T-cell (primary cell): ENCODE data around the gene SLC9A9. TPM values are rescaled to one million over a fixed set of nuclear protein-coding genes. Genes with fewer than 3 reads are reported as not detected.

Source experiments
- ATAC-seq, 4 experiments: fragments of 200-7000 bp in 3 of 4; fragments of 150-1000 bp in 1 of 4; cut with Tn5 transposase; replicated peaks in 1 of 4; 1 replicate in 3 of 4; 2 replicates in 1 of 4; pipeline ENCODE4 v1.10.0; 2021; ENCODE audit warnings: moderate library complexity in 3 of 4, mild to moderate bottlenecking in 2 of 4, moderate number of reproducible peaks in 1 of 4
- CTCF ChIA-PET, 2 donors: fragments of 300-600 bp; sonication (Branson Sonifier 250); formaldehyde crosslinking; loops; one replicate each; lab custom pipeline; 2022; ENCODE audit warnings: antibody characterized with exemption in 2 of 2; lab: Charles Lee
- POLR2A ChIA-PET, 2 donors: fragments of 300-600 bp; sonication (Branson Sonifier 250); formaldehyde crosslinking; loops; one replicate each; lab custom pipeline; 2022; ENCODE audit warnings: antibody characterized with exemption in 2 of 2; lab: Charles Lee
- DNase-seq, 35 experiments: peaks; one replicate each; pipeline versions ENCODE4 v3.0.0 to v3.0.0-alpha.2; 2013 to 2023
- H3K27ac ChIP-seq: one replicate; pipeline ENCODE4 v1.5.1; 2013; ENCODE audit warnings: low read length
- H3K27me3 ChIP-seq, 2 experiments: replicated peaks in 1 of 2; 1 replicate in 1 of 2; 2 replicates in 1 of 2; pipeline versions ENCODE4 v1.6.1 to v1.7.0; 2013; ENCODE audit warnings: low read length in 1 of 2, mixed read lengths in 1 of 2; ENCODE audit not compliant: control insufficient read depth in 2 of 2, insufficient read depth in 2 of 2; ENCODE audit errors: extremely low read depth in 1 of 2
- H3K36me3 ChIP-seq, 2 donors: 1 replicate in 1 of 2; 2 replicates in 1 of 2; pipeline versions ENCODE4 v1.6.1 to v1.7.0; 2013; ENCODE audit warnings: low read length in 1 of 2; ENCODE audit not compliant: control insufficient read depth in 2 of 2, insufficient read depth in 1 of 2; ENCODE audit errors: extremely low read depth in 1 of 2
- H3K4me1 ChIP-seq, 2 experiments: 1 replicate in 1 of 2; 2 replicates in 1 of 2; pipeline versions ENCODE4 v1.6.1 to v1.7.0; 2013; ENCODE audit warnings: low read length in 2 of 2, mixed read lengths in 1 of 2; ENCODE audit not compliant: insufficient read depth in 2 of 2, control insufficient read depth in 1 of 2; ENCODE audit errors: extremely low read depth in 1 of 2
- H3K4me3 ChIP-seq, 2 donors: 1 replicate in 1 of 2; 2 replicates in 1 of 2; pipeline versions ENCODE4 v1.5.1 to v1.7.0; 2013; ENCODE audit warnings: mild to moderate bottlenecking in 2 of 2, low read length in 1 of 2, moderate library complexity in 1 of 2; ENCODE audit not compliant: control insufficient read depth in 1 of 2; ENCODE audit errors: extremely low read depth in 1 of 2
- H3K9me3 ChIP-seq: 2 replicates; pipeline ENCODE4 v1.7.0; 2013
- H3K27ac Mint-ChIP-seq, 2 donors: one replicate each; pipeline ENCODE4 v1.8.0; 2020 to 2021; ENCODE audit warnings: mild to moderate bottlenecking in 2 of 2, mixed read lengths in 2 of 2
- H3K27me3 Mint-ChIP-seq, 2 donors: one replicate each; pipeline ENCODE4 v1.8.0; 2021 to 2022; ENCODE audit warnings: mixed read lengths in 2 of 2
- H3K36me3 Mint-ChIP-seq: one replicate; pipeline ENCODE4 v1.8.0; 2021; ENCODE audit warnings: mixed read lengths
- H3K4me1 Mint-ChIP-seq, 3 donors: one replicate each; pipeline ENCODE4 v1.8.0; 2020 to 2022; ENCODE audit warnings: mixed read lengths in 3 of 3, mild to moderate bottlenecking in 1 of 3
- H3K4me3 Mint-ChIP-seq, 3 donors: one replicate each; pipeline ENCODE4 v1.8.0; 2020 to 2022; ENCODE audit warnings: mild to moderate bottlenecking in 3 of 3, mixed read lengths in 3 of 3, moderate library complexity in 3 of 3
- H3K9me3 Mint-ChIP-seq, 3 donors: one replicate each; pipeline ENCODE4 v1.8.0; 2020 to 2022; ENCODE audit warnings: mixed read lengths in 3 of 3
- WGBS: methylation state at CpG from one replicate; pipeline ENCODE4 v1.1.5; 2013; ENCODE audit warnings: missing lambda C conversion rate; ENCODE audit not compliant: insufficient coverage; 5-methylcytosine and 5-hydroxymethylcytosine counted together
- total RNA-seq, 35 experiments: library from RNA in 6 of 35; stranded (reverse) in 6 of 35; fragments of 120-200 nt in 1 of 35; gene quantifications; one replicate each; pipeline versions ENCODE4 v1.2.1 to v1.2.4 and lab custom pipeline; 2013 to 2026

The SLC9A9 gene
- total RNA-seq, 5 donors from 2014 or later (not counting 1 experiment from before 2014, with no cell fraction given), result 11.2 to 36.8 (median 17.8) TPM

DNA sequence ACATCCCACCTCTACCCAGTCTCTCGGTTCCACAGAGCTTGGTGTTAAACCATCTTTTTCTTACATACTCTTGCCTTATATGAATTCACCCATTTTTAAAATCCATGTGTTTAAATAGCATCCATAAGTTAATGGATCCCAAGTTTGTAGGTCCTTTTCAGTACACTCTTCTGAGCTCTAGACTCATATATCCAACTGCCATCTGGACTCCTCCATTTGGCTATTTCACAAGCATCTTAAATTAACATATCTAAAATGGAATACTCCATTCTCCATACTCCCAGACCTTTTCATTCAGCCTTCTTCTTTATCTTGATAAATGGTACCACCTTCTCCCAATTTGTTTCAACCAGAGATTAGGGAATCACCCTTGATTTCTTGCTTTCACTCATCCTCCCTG lies 615.3 kb downstream of the SLC9A9 start:
- H3K36me3 ChIP-seq, result no peaks in the 10 kb centered on the region
- DNase-seq, result no peak
- WGBS, result 83% methylated on average over 1 of the region's 1 CpG

GRCh38 chr3:143228405-143228804 lies 619.9 kb downstream of the SLC9A9 start:
- Histone ChIP-seq H3K27ac (no peak overlapping the region), H3K27me3 (peaks cover 0 to 2% of the 10 kb centered on the region in 2 experiments), H3K36me3 (no peaks in the 10 kb centered on the region), H3K9me3 (no peaks in the 10 kb centered on the region), H3K4me3 (no peak overlapping the region), H3K4me1 (no peaks in the 10 kb centered on the region)
- Mint-ChIP-seq H3K4me3 (no peak overlapping the region), H3K27ac (no peak overlapping the region), H3K9me3 (no peaks in the 10 kb centered on the region), H3K36me3 (no peaks in the 10 kb centered on the region), H3K27me3 (no peaks in the 10 kb centered on the region), H3K4me1 (peaks cover 0 to 2% (median 0%) of the 10 kb centered on the region in 3 donors)
- WGBS, result 95% methylated on average over 9 of the region's 12 CpGs
- ATAC-seq, result no peak
- POLR2A ChIA-PET, result no interaction called here
- CTCF ChIA-PET, result no interaction called here
- DNase-seq, result no peak

More for the DNA sequence above, 615.3 kb downstream of the SLC9A9 start:
- peaks cover 0 to 2% of the 10 kb centered on the region in 2 experiments for H3K4me1 ChIP-seq
- no peak overlapping the region for H3K27ac Mint-ChIP-seq
- no peak overlapping the region for H3K27ac ChIP-seq
- H3K9me3 Mint-ChIP-seq, result peaks cover 2 to 4% (median 3%) of the 10 kb centered on the region in 3 donors
- peaks cover 3% of the 10 kb centered on the region for H3K36me3 Mint-ChIP-seq
- ChIA-PET CTCF (no interaction called here), POLR2A (no interaction called here)
- H3K27me3 ChIP-seq, result peaks cover 0 to 2% of the 10 kb centered on the region in 2 experiments
- no peak for ATAC-seq
- H3K27me3 Mint-ChIP-seq, result no peaks in the 10 kb centered on the region
- no peak overlapping the region for H3K4me3 ChIP-seq
- no peaks in the 10 kb centered on the region for H3K9me3 ChIP-seq
- no peak overlapping the region for H3K4me3 Mint-ChIP-seq
- H3K4me1 Mint-ChIP-seq, result peaks cover 0 to 7% (median 2%) of the 10 kb centered on the region in 3 donors

DNA sequence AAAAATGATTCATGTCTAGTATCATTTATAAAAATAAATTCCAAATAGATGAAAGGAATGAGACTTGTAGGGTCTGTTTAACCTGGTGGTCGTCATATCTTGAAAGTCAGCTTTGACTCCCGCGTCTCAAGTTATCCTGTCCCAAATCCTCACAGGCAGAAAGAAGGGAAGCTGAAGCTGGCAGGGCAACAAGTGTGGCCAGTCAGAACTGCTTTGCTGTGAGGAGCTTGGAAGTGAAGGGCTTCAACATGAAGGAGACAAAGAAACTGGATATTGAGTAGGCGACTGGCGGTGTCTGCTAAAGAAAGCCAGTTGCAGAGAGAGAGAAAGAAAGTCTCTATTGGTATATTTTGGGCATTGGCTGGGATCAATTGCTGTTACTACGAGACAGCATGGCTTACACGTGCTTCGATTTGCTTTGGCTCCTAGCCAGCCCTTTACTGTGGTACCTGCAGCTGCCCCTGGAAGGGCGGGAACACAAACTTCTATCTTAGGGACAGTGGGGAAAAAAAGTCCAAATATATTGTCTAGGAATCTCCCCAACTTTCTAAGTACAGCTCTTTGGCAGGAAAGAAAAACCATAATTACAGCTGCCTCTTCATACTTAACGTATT lies 621.5 kb downstream of the SLC9A9 start:
- no peaks in the 10 kb centered on the region for H3K9me3 ChIP-seq
- DNase-seq (no peak), ATAC-seq (no peak)
- 100% methylated on average over 5 of the region's 10 CpGs for WGBS
- no peaks in the 10 kb centered on the region for H3K4me1 ChIP-seq
- Mint-ChIP-seq H3K9me3 (no peaks in the 10 kb centered on the region), H3K4me1 (peaks cover 0 to 2% (median 0%) of the 10 kb centered on the region in 3 donors), H3K36me3 (no peaks in the 10 kb centered on the region), H3K27me3 (no peaks in the 10 kb centered on the region), H3K4me3 (no peak overlapping the region), H3K27ac (no peak overlapping the region)
- H3K4me3 ChIP-seq, result no peak overlapping the region
- H3K27ac ChIP-seq, result no peak overlapping the region
- H3K36me3 ChIP-seq, result no peaks in the 10 kb centered on the region
- peaks cover 0 to 4% of the 10 kb centered on the region in 2 experiments for H3K27me3 ChIP-seq
- CTCF ChIA-PET, result no interaction called here
- POLR2A ChIA-PET, result no interaction called here

DNA sequence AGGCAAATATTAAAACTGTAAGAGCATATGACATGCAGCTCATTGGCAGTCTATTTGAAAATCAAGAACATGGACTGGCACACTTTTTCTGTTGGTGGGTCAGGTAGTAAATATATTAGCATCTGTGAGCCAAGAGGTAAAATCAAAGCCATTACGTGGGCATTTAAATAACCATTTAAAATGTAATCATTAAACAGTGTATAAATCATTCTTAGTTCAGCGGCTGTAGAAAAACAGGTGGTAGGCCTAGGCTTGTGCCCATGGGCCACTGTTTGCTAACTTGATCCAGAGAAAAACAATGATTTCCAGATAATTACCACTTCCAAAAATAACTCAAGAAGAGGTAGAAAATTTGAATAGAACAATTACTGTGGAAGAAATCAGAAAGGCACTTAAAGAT lies 623.6 kb downstream of the SLC9A9 start:
- ATAC-seq, result no peak
- Histone ChIP-seq H3K9me3 (no peaks in the 10 kb centered on the region), H3K27ac (no peak overlapping the region), H3K36me3 (no peaks in the 10 kb centered on the region), H3K4me3 (no peak overlapping the region), H3K27me3 (peaks cover 0 to 4% of the 10 kb centered on the region in 2 experiments), H3K4me1 (peaks cover 0 to 3% of the 10 kb centered on the region in 2 experiments)
- Mint-ChIP-seq H3K36me3 (no peaks in the 10 kb centered on the region), H3K27ac (no peak overlapping the region), H3K4me3 (no peak overlapping the region), H3K9me3 (no peaks in the 10 kb centered on the region), H3K4me1 (peaks cover 0 to 1% (median 0%) of the 10 kb centered on the region in 3 donors), H3K27me3 (no peaks in the 10 kb centered on the region)
- no peak for DNase-seq
- no CpG with 5 or more reads among the region's 2 CpGs for WGBS
- POLR2A ChIA-PET, result no interaction called here
- CTCF ChIA-PET, result no interaction called here

DNA sequence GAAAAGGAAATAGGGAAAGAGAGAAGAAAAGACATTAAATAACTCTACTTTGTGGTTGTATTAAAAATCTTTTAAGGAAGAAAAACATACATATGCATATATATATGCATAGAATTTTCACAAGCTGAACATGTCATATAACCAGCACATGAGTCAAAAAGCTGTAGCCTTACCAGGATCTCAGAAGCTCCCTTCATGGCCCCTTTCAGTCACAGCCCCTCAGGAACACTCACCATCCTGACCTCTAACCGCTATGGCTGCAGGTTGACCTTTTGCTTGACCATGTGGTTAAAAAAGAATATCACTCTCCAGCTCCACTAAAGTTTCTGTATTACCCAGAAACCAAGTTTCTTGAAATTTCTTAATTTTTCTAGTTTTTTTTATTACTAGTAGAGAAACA lies 625.3 kb downstream of the SLC9A9 start:
- no peaks in the 10 kb centered on the region for H3K9me3 Mint-ChIP-seq
- Histone ChIP-seq H3K36me3 (no peaks in the 10 kb centered on the region), H3K27me3 (peaks cover 0 to 2% of the 10 kb centered on the region in 2 experiments), H3K9me3 (no peaks in the 10 kb centered on the region), H3K27ac (no peak overlapping the region), H3K4me3 (no peak overlapping the region), H3K4me1 (peaks cover 0 to 5% of the 10 kb centered on the region in 2 experiments)
- no peaks in the 10 kb centered on the region for H3K36me3 Mint-ChIP-seq
- no CpG with 5 or more reads among the region's 1 CpG for WGBS
- no peak overlapping the region for H3K4me3 Mint-ChIP-seq
- no peaks in the 10 kb centered on the region for H3K27me3 Mint-ChIP-seq
- ChIA-PET CTCF (interaction anchor here in 1 of 2 donors (0.5 to 0.6 kb wide), 2 partner anchors 572 to 1347 kb away, joined by 4 to 17 read pairs; no protein-coding TSS in a partner anchor), POLR2A (no interaction called here)
- no peak for DNase-seq
- H3K4me1 Mint-ChIP-seq, result peaks cover 4 to 7% (median 6%) of the 10 kb centered on the region in 3 donors
- no peak for ATAC-seq
- H3K27ac Mint-ChIP-seq, result no peak overlapping the region

- DNase-seq, result no peak
- H3K4me1 Mint-ChIP-seq, result peaks cover 7 to 10% (median 7%) of the 10 kb centered on the region in 3 donors
- Histone ChIP-seq H3K4me1 (peaks cover 0 to 9% of the 10 kb centered on the region in 2 experiments), H3K36me3 (no peaks in the 10 kb centered on the region), H3K27me3 (peaks cover 0 to 2% of the 10 kb centered on the region in 2 experiments), H3K4me3 (no peak overlapping the region), H3K27ac (no peak overlapping the region), H3K9me3 (no peaks in the 10 kb centered on the region)
- H3K4me3 Mint-ChIP-seq, result no peak overlapping the region
- ChIA-PET CTCF (interaction anchor here in 1 of 2 donors (0.5 to 0.6 kb wide), 2 partner anchors 572 to 1347 kb away, joined by 4 to 17 read pairs; no protein-coding TSS in a partner anchor), POLR2A (no interaction called here)
- no peak for ATAC-seq
- WGBS, result no CpG with 5 or more reads among the region's 3 CpGs
- no peaks in the 10 kb centered on the region for H3K9me3 Mint-ChIP-seq
- no peaks in the 10 kb centered on the region for H3K36me3 Mint-ChIP-seq
- no peak overlapping the region for H3K27ac Mint-ChIP-seq
- no peaks in the 10 kb centered on the region for H3K27me3 Mint-ChIP-seq
Observed at GRCh38 chr3:143222505-143222904, 625.8 kb downstream of the SLC9A9 start.
